GM13977 (cell line): ENCODE data around the gene TMEM238.

Experiments
- DNase-seq: peaks from one replicate; pipeline ENCODE4 v3.0.0; 2012; ENCODE audit warnings: low spot score
- CTCF ChIP-seq: IDR thresholded peaks from 2 replicates; pipeline ENCODE4 v1.5.1; 2012; ENCODE audit warnings: mild to moderate bottlenecking, control low read depth; ENCODE audit not compliant: insufficient read depth; ENCODE audit errors: extremely low read depth, missing control alignments
- in situ Hi-C: fragments of 300-500 bp; cut with MboI; formaldehyde crosslinking; loops from one replicate; pipeline ENCODE4 v1.12.0; 2022; ENCODE audit warnings: low sequenced_read_pairs, low pct_unique_long_range_greater_than_20kb, mixed read lengths, inconsistent platforms; ENCODE audit not compliant: unreplicated experiment

The TMEM238 gene

GRCh38 chr19:55353803-55354697 lies 30.0 kb downstream of the TMEM238 start:
- in situ Hi-C loops, result no loop called here
- peak; percentile 94 for DNase-seq
- no peak for TF ChIP-seq CTCF

- no peak for TF ChIP-seq CTCF
- in situ Hi-C loops, result no loop called here
Observed at GRCh38 chr19:55353356-55353802, 30.7 kb downstream of the TMEM238 start.

GRCh38 chr19:55352549-55353145 lies 31.4 kb downstream of the TMEM238 start:
- no peak for TF ChIP-seq CTCF
- in situ Hi-C loops, result no loop called here
- no peak for DNase-seq

More at GRCh38 chr19:55353356-55353802, 30.7 kb downstream of the TMEM238 start:
- no peak for DNase-seq

DNA sequence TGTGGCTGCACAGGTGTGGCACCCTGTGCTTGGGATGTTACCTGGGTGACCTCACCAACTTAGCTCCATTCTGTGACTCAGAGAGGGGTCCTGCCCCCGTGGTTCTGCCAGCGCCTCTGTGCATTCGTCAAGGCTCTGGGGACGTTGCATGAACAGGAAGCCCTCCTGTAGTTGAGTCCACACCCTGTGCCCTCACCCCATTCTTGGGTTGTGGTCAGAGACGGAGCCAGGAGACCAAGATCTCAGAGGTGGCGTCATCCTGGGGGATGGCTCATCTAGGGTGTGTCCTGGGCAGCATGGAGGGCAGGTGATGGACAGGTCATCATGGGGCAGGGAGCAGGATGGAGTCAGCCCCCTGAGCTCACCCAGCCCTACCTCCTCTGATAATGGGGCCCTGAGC lies 32.1 kb downstream of the TMEM238 start:
- DNase-seq, result no peak
- TF ChIP-seq CTCF, result no peak
- in situ Hi-C loops, result no loop called here

- TF ChIP-seq CTCF, result no peak
- no peak for DNase-seq
- in situ Hi-C loops, result no loop called here
Observed at GRCh38 chr19:55350620-55351315, 33.3 kb downstream of the TMEM238 start.

DNA sequence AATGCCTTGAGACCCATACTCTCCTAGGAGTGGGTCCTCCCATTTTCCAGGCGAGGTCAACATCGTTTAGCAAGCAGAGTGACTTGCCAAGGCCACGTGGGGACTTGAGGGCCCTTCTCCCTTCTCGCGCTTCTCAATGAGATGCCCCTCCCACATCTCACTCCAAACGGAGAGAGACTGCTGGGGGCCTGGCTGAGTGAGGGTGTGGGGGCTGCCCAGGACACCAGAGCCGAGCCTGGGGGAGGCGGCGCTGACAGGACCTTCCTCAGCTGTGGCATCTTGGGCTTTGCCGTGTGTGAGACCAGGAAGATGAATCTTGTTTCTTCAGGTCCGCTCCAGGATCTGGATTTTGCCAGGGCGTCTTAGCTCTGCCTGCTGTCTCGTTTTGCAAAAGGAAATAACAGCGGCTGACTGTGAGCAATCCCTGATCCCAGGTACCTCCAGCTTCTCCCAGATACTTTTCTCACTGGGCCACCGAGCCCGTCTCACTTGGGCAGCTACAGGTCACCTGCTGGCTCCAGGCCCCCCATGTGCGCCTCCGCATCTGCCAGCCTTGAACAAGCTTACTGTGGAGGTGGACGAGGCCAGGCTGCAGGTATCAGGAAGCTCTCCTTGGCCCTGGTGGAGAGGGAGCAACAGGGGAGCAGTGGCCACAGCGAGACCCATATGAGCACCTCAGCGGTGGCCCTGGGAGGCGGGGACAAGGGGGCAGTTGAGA lies 35.6 kb downstream of the TMEM238 start:
- in situ Hi-C loops, result no loop called here
- DNase-seq, result no peak
- no peak for TF ChIP-seq CTCF
